DMS 273 treated with DMSO at 0.1 percent for 48 hours (cell line): Measurements from ENCODE around the gene RAB21.
"Not testable (repeated sequence)": the region's sequence is repeated elsewhere in the genome, so short reads cannot be mapped to it uniquely, and the experiment has no call there.

Experiments used
- DNase-seq: peaks from one replicate; lab custom pipeline; 2025; lab: John Stamatoyannopoulos, UW

Gene RAB21

GRCh38 chr12:71799106-71799505 lies 44.4 kb downstream of the RAB21 start:
- no peak for DNase-seq

GRCh38 chr12:71800177-71800576 lies 45.5 kb downstream of the RAB21 start:
- no peak for DNase-seq

GRCh38 chr12:71804505-71804904 lies 49.8 kb downstream of the RAB21 start:
- DNase-seq: no peak

DNA sequence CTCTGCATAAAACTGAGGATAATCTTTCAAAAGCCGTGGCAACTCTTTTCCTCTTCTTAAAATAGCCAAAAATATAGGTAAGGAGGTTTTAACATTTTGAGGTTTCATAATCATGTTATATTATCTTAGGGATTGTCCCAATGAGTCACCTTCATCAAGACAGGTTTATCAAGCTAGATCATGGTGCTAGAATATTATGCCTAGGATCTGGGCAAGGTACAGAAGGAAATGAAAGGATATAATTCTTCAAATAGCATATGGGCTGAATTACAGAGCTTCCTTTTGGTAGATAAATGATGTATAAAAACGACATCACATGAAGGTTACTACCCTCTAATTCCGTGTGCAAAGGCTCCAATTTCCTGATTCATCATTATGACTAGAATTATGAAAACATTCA lies 56.3 kb downstream of the RAB21 start:
- no peak for DNase-seq

DNA sequence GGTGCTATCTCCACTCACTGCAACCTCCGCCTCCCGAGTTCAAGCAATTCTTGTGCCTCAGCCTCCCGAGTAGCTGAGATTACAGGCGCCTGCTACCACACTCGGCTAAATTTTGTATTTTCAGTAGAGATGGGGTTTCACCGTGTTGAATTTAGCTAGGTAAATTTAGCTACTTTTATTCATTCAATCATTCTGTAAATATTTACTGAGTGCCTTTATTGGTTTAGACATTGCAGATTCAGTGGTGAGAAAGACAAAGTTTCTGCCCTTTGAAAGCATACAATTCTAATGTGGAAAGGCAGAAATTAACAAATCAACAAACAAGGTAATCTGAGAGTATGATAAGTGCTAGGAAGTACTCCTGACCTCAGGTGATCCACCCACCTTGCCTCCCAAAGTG lies 60.6 kb downstream of the RAB21 start:
- DNase-seq: not testable (repeated sequence)

GRCh38 chr12:71822088-71822487 lies 67.4 kb downstream of the RAB21 start:
- not testable (repeated sequence) for DNase-seq

GRCh38 chr12:71828813-71829212 lies 74.2 kb downstream of the RAB21 start:
- DNase-seq: no peak

GRCh38 chr12:71837356-71837755 lies 82.7 kb downstream of the RAB21 start:
- DNase-seq: no peak

DNA sequence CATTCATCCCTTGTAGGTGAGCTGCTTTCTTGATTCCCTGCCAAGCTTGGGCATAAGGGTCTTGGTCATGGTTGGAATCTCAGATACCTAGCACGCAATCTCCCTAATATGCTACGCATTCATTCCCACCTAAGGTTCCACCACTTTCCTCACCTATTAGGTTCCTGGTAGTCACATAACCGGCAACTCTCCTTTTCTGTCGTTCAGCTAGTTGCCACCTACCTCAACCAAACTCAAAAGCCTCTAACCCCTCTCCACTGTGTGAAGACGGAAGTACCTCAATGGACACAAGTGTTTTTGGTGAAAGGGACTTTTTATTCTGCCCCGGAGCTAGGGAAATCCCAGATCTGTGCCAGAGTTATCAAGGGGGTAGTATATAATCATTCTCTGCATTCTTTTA lies 83.6 kb downstream of the RAB21 start:
- DNase-seq: no peak

- DNase-seq: no peak
Measured at GRCh38 chr12:71838676-71839075, 84.0 kb downstream of the RAB21 start.

DNA sequence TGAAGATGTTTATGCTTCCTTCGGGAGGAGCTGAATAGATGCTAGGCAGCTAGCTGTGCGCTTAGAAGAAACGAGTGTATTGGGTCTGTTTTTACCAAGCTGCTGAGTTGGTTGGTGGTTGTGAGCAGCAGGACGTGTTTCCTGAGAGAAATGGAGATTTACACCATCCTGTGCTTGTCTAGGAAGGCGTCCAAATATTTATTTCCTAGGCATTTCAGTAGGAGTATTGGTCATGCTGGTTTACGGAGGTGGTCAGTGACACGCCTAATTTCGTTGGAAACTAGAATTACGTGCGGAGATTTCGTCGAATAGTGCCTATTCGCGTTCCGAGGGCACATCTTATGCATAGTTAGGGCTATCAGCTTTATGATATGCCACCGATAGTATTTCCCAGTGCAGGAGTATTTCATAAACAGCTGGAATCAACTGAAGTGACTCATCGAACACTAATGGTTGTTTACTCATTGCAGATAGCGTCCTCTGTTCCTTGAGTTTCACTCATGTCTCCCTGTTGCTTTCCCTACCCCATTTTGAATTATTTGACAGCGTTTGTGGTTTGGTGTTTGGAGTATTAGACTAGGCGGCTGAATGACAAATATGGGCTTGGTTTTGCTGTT lies 85.7 kb downstream of the RAB21 start:
- DNase-seq: no peak

DNA sequence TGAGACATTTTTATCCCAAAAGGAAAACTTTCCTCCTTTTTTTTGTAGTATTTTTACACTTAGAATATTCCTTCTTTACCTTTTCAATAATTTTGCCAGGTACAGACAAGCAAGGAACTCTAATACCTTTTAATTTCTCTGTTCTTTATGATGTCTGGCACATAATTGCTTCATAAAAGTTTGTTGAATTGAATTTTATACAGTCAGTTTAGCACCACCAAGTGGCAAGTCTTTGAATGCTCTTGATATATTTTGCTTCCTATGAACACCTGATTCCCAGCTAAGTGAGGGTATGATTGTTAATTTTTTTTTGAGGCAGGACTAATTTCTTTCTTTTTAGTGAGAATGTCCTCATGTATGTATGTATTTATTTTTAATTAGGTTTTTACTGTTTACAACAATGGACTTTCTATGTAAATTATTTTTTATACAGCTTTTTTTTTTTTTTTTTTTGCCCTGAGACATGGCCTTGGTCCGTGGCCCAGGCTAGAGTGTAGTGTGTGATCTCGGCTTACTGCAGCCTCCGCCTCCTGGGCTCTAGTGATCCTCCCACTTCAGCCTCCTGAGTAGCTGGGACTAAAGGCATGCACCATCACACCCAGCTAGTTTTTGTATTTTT lies 91.8 kb downstream of the RAB21 start:
- no peak for DNase-seq

DNA sequence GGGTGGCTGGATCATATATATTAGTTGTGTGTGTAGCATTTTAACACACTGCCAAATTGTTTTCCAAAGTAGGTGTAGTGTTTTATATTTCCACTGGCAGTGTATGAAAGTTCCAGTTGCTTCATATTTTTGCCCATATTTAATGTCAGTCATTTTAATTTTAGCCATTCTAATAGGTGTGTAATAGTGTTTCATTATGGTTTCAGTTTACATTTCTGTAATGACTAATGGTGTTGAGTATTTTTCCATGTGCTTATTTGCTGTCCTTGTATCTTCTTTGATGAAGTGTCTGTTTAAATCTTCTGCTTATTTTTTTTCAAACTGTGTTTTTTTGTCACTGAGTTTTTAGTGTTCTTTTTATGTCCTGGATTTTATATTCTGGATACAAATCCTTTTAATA lies 93.5 kb downstream of the RAB21 start:
- DNase-seq: no peak

GRCh38 chr12:71849109-71849851 lies 94.6 kb downstream of the RAB21 start:
- no peak for DNase-seq
